HepG2 (cell line): ENCODE data around the gene SRPRB. TPM values are rescaled to one million over a fixed set of nuclear protein-coding genes. Genes with fewer than 3 reads are reported as not detected.

Experiments used
- ATAC-seq: fragments of 200-7000 bp; cut with Tn5 transposase; 3 replicates; pipeline ENCODE4 v1.9.1; 2020; ENCODE audit warnings: mild to moderate bottlenecking, moderate library complexity
- BruUV-seq: library from RNA; stranded (reverse); fragments of 400-500 nt; replicated peaks from 2 replicates; lab custom pipeline; 2021; lab: Mats Ljungman, UMichigan
- CTCF ChIA-PET: fragments of 300-600 bp; formaldehyde crosslinking; extraction: SDS; loops from one replicate; lab custom pipeline; 2021; ENCODE audit warnings: low total read pairs, inconsistent platforms, low intra/inter-chr PET ratio; lab: Yijun Ruan, JAX
- POLR2A ChIA-PET: fragments of 350-600 bp; sonication (Branson Sonifier 250); formaldehyde crosslinking; loops from one replicate; lab custom pipeline; 2020; ENCODE audit warnings: antibody characterized with exemption, inconsistent platforms; lab: Yijun Ruan, JAX
- DNase-seq: peaks from one replicate; pipeline ENCODE4 v3.0.0-alpha.2; 2015; ENCODE audit warnings: low spot score
- FAIRE-seq: peaks from 3 replicates; lab custom pipeline; 2011; peaks lifted over from hg19 to GRCh38; lab: Jason Lieb, UNC
- H2AFZ ChIP-seq: one replicate; pipeline ENCODE4 v1.6.1; 2011; ENCODE audit warnings: low read length, inconsistent platforms
- H3K27ac ChIP-seq: fragments of 300-600 bp; 3 replicates; pipeline ENCODE4 v1.8.0; 2011; ENCODE audit warnings: mixed run types, mild to moderate bottlenecking, mixed read lengths, low read length, inconsistent platforms; ENCODE audit not compliant: insufficient read depth; ENCODE audit errors: extremely low read length
- H3K27me3 ChIP-seq, 2 experiments: fragments of 200-600 bp in 1 of 2; 2 replicates in 1 of 2; 3 replicates in 1 of 2; pipeline versions ENCODE4 v1.6.0 to v1.8.0; 2011; ENCODE audit warnings: low read length in 2 of 2, mild to moderate bottlenecking in 2 of 2, moderate library complexity in 2 of 2, inconsistent platforms in 1 of 2; ENCODE audit not compliant: insufficient read depth in 2 of 2, control insufficient read depth in 1 of 2
- H3K36me3 ChIP-seq, 2 experiments: fragments of 200-600 bp in 1 of 2; replicated peaks in 1 of 2; 2 replicates in 1 of 2; 3 replicates in 1 of 2; pipeline versions ENCODE4 v1.5.1 to v1.8.0; 2011; ENCODE audit warnings: low read length in 2 of 2, inconsistent platforms in 1 of 2; ENCODE audit not compliant: insufficient read depth in 2 of 2, control insufficient read depth in 1 of 2
- H3K4me1 ChIP-seq: 2 replicates; pipeline ENCODE4 v1.5.1; 2012; ENCODE audit warnings: low read length, inconsistent platforms; ENCODE audit not compliant: insufficient read depth
- H3K4me2 ChIP-seq: 2 replicates; pipeline ENCODE4 v1.6.0; 2011; ENCODE audit warnings: low read depth, low read length, inconsistent platforms
- H3K4me3 ChIP-seq, 3 experiments: fragments of 200-600 bp in 1 of 3; sonication (generic), shearing (Covaris generic) in 1 of 3; replicated peaks in 1 of 3; 2 replicates each; pipeline ENCODE4 v1.5.1; 2011 to 2016; ENCODE audit warnings: low read length in 3 of 3, inconsistent platforms in 2 of 3, low read depth in 2 of 3, mild to moderate bottlenecking in 2 of 3, control low read depth in 1 of 3, mixed read lengths in 1 of 3; ENCODE audit not compliant: insufficient read depth in 1 of 3
- H3K79me2 ChIP-seq: one replicate; pipeline ENCODE4 v1.6.1; 2011; ENCODE audit warnings: low read length, inconsistent platforms; ENCODE audit not compliant: insufficient read depth
- H3K9ac ChIP-seq: 2 replicates; pipeline ENCODE4 v1.6.0; 2011; ENCODE audit warnings: mild to moderate bottlenecking, low read depth, low read length, inconsistent platforms; ENCODE audit not compliant: insufficient read depth
- H3K9me3 ChIP-seq: 2 replicates; pipeline ENCODE4 v1.5.1; 2012; ENCODE audit warnings: mild to moderate bottlenecking, low read length
- H4K20me1 ChIP-seq: 2 replicates; pipeline ENCODE4 v1.6.0; 2011; ENCODE audit warnings: inconsistent platforms, mild to moderate bottlenecking, low read length, moderate library complexity; ENCODE audit not compliant: insufficient read depth
- AGO2 ChIP-seq: fragments of 200-400 bp; formaldehyde crosslinking; optimal IDR thresholded peaks from 2 replicates; pipeline ENCODE3; 2017; ENCODE audit warnings: mild to moderate bottlenecking, low read depth, low read length, moderate library complexity
- REL ChIP-seq: sonication (generic); formaldehyde crosslinking; conservative IDR thresholded peaks from 2 replicates; pipeline ENCODE4 v1.8.0; 2022; ENCODE audit warnings: mild to moderate bottlenecking, missing genetic modification reagents, moderate library complexity
- RFX1 ChIP-seq: fragments of 450-650 bp; IDR thresholded peaks from 2 replicates; pipeline ENCODE4 v1.6.1; 2017
- ZHX2 ChIP-seq, 2 experiments: sonication (generic) in 1 of 2; formaldehyde crosslinking in 1 of 2; IDR thresholded peaks; 2 replicates each; pipeline versions ENCODE4 v1.6.1 to v1.9.0; 2014 to 2022; ENCODE audit warnings: antibody characterized with exemption in 1 of 2, borderline replicate concordance in 1 of 2, inconsistent platforms in 1 of 2, low read depth in 1 of 2, missing genetic modification reagents in 1 of 2
- ZNF552 ChIP-seq: sonication (generic); formaldehyde crosslinking; IDR thresholded peaks from 2 replicates; pipeline ENCODE4 v1.9.0; 2022; ENCODE audit warnings: missing genetic modification reagents, mild to moderate bottlenecking, borderline replicate concordance
- ZNF720 ChIP-seq: sonication (generic); formaldehyde crosslinking; IDR thresholded peaks from 2 replicates; pipeline ENCODE4 v1.4.0; 2020; ENCODE audit warnings: missing genetic modification reagents
- ZSCAN21 ChIP-seq: sonication (generic); formaldehyde crosslinking; IDR thresholded peaks from 2 replicates; pipeline ENCODE4 v1.8.0; 2022; ENCODE audit warnings: mild to moderate bottlenecking, missing genetic modification reagents, moderate library complexity, borderline replicate concordance
- WGBS: methylation state at CpG from one replicate; pipeline ENCODE4 v1.1.6; 2017; ENCODE audit warnings: low lambda C conversion rate; 5-methylcytosine and 5-hydroxymethylcytosine counted together
- in situ Hi-C: cut with HindIII; loops from 2 replicates; pipeline ENCODE4 v1.10.0; 2017; ENCODE audit warnings: low pct_unique_long_range_greater_than_20kb; ENCODE audit not compliant: extremely low pct_ligation_motif_present
- intact Hi-C: fragments of 100-400 bp; cut with micrococcal nuclease; formaldehyde crosslinking; loops from one replicate; pipeline ENCODE4 v1.10.0; 2022; ENCODE audit not compliant: unreplicated experiment
- polyA plus RNA-seq, 8 experiments: library from polyadenylated mRNA; depleted of rRNA in 3 of 8; stranded (reverse) in 7 of 8; unstranded in 1 of 8; fragments of >200 nt; fragmentation: Illumina TruSeq in 4 of 8; extraction: Trizol in 4 of 8; gene quantifications; 2 replicates each; pipeline versions ENCODE4 v1.2.1 to v1.2.3, GENCODE V29; 2011 to 2016; ENCODE audit warnings: low read depth in 4 of 8, missing spikeins in 1 of 8, mixed read lengths in 1 of 8; ENCODE audit not compliant: insufficient read depth in 1 of 8
- total RNA-seq, 5 experiments: library from RNA; depleted of rRNA; stranded (reverse); fragments of >200 nt; fragmentation: Illumina TruSeq; extraction: Trizol; gene quantifications; 2 replicates each; pipeline ENCODE4 v1.2.3, GENCODE V29; 2016; ENCODE audit warnings: low read depth in 1 of 5
- TF ChIP-seq, protein P1 (sequence below): sonication (generic); formaldehyde crosslinking; IDR thresholded peaks from 2 replicates; pipeline ENCODE4 v1.4.0; 2020; ENCODE audit warnings: missing genetic modification reagents, borderline replicate concordance
- TF ChIP-seq, protein P2 (sequence below): sonication (generic); formaldehyde crosslinking; IDR thresholded peaks from 2 replicates; pipeline ENCODE4 v1.4.0; 2020; ENCODE audit warnings: mild to moderate bottlenecking, missing genetic modification reagents
- TF ChIP-seq, protein P3 (sequence below): sonication (generic); formaldehyde crosslinking; IDR thresholded peaks from 2 replicates; pipeline ENCODE4 v1.5.0; 2020; ENCODE audit warnings: missing genetic modification reagents

SRPRB gene
- total and polyA plus RNA-seq, 2 of the 13 experiments (the other 11 are each of a cell fraction or from before 2014, with no cell fraction given): 41.0 to 111 TPM

- H3K9me3 ChIP-seq: no peaks in the 10 kb centered on the region
- ATAC-seq (peak; percentile 4; the same call in 2 of the 3 replicates), DNase-seq (no peak), FAIRE-seq (no peak)
- H4K20me1 ChIP-seq: peaks cover 54% of the 10 kb centered on the region
- H3K79me2 ChIP-seq: no peaks in the 10 kb centered on the region
- in situ Hi-C loops (no loop called here), intact Hi-C loops (no loop called here)
- ChIA-PET CTCF (no interaction called here), POLR2A (interaction anchor here (0.6 to 1.4 kb wide), 3 partner anchors 10 to 92 kb away, joined by 3 to 4 read pairs (median 4); no protein-coding TSS in a partner anchor)
- H3K4me3 ChIP-seq: no peak overlapping the region
- H3K36me3 ChIP-seq: peaks cover 37 to 91% of the 10 kb centered on the region in 2 experiments
- H3K4me1 ChIP-seq: peaks cover 68% of the 10 kb centered on the region
- 94% methylated on average over 6 of the region's 6 CpGs for WGBS
- H3K27me3 ChIP-seq: no peaks in the 10 kb centered on the region
- no TSS peak for BruUV-seq
- no peak overlapping the region for H2AFZ ChIP-seq
- no peak overlapping the region for H3K9ac ChIP-seq
- H3K27ac ChIP-seq: no peak overlapping the region
- no peak overlapping the region for H3K4me2 ChIP-seq
- TF ChIP-seq ZSCAN21 (peak; percentile 24; the same call in 1 of the 2 replicates), RFX1 (no peak), REL (CRISPR knock-in tag) (0 out of 2 replicates have a peak, but pooled peaks have one; percentile 35), ZNF552 (CRISPR knock-in tag) (no peak), ZNF720 (CRISPR knock-in tag) (no peak), AGO2 (peak; percentile 28), ZHX2 (IDR thresholded peaks at IDR 0.05; ENCODE audit: low read depth) (no peak), ZHX2 (CRISPR knock-in tag; IDR thresholded peaks at IDR 0.05; ENCODE audit: borderline replicate concordance) (0 out of 2 replicates have a peak, but pooled peaks have one; percentile 41)
- TF ChIP-seq, protein P1, sequence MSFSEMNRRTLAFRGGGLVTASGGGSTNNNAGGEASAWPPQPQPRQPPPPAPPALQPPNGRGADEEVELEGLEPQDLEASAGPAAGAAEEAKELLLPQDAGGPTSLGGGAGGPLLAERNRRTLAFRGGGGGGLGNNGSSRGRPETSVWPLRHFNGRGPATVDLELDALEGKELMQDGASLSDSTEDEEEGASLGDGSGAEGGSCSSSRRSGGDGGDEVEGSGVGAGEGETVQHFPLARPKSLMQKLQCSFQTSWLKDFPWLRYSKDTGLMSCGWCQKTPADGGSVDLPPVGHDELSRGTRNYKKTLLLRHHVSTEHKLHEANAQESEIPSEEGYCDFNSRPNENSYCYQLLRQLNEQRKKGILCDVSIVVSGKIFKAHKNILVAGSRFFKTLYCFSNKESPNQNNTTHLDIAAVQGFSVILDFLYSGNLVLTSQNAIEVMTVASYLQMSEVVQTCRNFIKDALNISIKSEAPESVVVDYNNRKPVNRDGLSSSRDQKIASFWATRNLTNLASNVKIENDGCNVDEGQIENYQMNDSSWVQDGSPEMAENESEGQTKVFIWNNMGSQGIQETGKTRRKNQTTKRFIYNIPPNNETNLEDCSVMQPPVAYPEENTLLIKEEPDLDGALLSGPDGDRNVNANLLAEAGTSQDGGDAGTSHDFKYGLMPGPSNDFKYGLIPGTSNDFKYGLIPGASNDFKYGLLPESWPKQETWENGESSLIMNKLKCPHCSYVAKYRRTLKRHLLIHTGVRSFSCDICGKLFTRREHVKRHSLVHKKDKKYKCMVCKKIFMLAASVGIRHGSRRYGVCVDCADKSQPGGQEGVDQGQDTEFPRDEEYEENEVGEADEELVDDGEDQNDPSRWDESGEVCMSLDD (CRISPR knock-in tag): no peak
- TF ChIP-seq, protein P2, sequence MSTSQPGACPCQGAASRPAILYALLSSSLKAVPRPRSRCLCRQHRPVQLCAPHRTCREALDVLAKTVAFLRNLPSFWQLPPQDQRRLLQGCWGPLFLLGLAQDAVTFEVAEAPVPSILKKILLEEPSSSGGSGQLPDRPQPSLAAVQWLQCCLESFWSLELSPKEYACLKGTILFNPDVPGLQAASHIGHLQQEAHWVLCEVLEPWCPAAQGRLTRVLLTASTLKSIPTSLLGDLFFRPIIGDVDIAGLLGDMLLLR (CRISPR knock-in tag): no peak
- TF ChIP-seq, protein P3, sequence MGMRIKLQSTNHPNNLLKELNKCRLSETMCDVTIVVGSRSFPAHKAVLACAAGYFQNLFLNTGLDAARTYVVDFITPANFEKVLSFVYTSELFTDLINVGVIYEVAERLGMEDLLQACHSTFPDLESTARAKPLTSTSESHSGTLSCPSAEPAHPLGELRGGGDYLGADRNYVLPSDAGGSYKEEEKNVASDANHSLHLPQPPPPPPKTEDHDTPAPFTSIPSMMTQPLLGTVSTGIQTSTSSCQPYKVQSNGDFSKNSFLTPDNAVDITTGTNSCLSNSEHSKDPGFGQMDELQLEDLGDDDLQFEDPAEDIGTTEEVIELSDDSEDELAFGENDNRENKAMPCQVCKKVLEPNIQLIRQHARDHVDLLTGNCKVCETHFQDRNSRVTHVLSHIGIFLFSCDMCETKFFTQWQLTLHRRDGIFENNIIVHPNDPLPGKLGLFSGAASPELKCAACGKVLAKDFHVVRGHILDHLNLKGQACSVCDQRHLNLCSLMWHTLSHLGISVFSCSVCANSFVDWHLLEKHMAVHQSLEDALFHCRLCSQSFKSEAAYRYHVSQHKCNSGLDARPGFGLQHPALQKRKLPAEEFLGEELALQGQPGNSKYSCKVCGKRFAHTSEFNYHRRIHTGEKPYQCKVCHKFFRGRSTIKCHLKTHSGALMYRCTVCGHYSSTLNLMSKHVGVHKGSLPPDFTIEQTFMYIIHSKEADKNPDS (CRISPR knock-in tag): no peak
Observed at GRCh38 chr3:133763797-133764683, 41.6 kb upstream of the SRPRB start.
